Gastroesophageal sphincter (tissue), 3 donors: ENCODE measurements around the gene APLP1.

Experiments
- CTCF ChIP-seq, 4 experiments: fragments of 200-600 bp in 2 of 4; fragments of 450-650 bp in 2 of 4; sonication (generic) in 1 of 4; IDR thresholded peaks; one replicate each; pipeline ENCODE4 v1.5.1; 2017 to 2019; ENCODE audit warnings: antibody characterized with exemption in 4 of 4, mild to moderate bottlenecking in 2 of 4, moderate library complexity in 2 of 4
- POLR2A ChIP-seq, 2 donors: fragments of 450-650 bp; IDR thresholded peaks; one replicate each; pipeline ENCODE4 v1.6.1; 2017; ENCODE audit warnings: antibody characterized with exemption in 2 of 2, mild to moderate bottlenecking in 2 of 2, moderate library complexity in 1 of 2
- POLR2AphosphoS5 ChIP-seq: sonication (generic); formaldehyde crosslinking; IDR thresholded peaks from one replicate; pipeline ENCODE4 v1.6.1; 2017; ENCODE audit warnings: antibody characterized with exemption

DNA sequence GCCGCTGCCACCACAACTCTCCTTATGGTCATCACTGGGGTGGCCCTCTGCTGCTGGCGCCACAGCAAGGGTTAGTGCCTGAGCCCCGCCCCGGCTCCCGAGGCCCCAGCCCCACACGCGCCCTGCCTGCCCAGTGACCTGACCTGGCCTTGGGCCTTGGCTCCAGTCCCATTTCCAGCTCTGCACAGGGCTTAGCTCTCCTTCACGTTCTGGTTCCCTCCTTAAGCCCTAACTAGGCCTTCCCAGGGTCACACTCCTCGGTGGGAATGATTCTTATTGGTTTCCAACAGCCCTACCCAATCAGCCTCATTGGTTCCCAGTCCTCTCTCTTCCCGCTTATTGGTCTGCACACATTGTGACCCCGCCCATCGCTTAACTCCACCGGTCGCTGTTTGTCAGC is 5.8 kb upstream of the APLP1 start:
- no peak for TF ChIP-seq CTCF (IDR thresholded peaks at IDR 0.05)
- TF ChIP-seq POLR2AphosphoS5 = no peak
- no peak for TF ChIP-seq POLR2A (IDR thresholded peaks at IDR 0.05)
